Tibial artery (tissue), 4 donors: ENCODE measurements around the gene FAM3D.
A peak's percentile ranks its signal among the peaks of the same experiment; 100 is the strongest.

Experiments used
- DNase-seq, 2 donors: peaks; one replicate each; pipeline ENCODE4 v3.0.0-alpha.2; 2019
- H3K27ac ChIP-seq, 2 donors: fragments of 200-600 bp; sonication (generic) in 1 of 2; 1 replicate in 1 of 2; 2 replicates in 1 of 2; pipeline ENCODE4 v1.5.1; 2018 to 2019; ENCODE audit warnings: mild to moderate bottlenecking in 1 of 2
- H3K27me3 ChIP-seq, 2 donors: fragments of 200-600 bp; sonication (generic) in 1 of 2; one replicate each; pipeline versions ENCODE4 v1.5.1 to v1.6.0; 2016 to 2019
- H3K36me3 ChIP-seq, 3 donors: fragments of 200-600 bp; sonication (generic) in 2 of 3; one replicate each; pipeline ENCODE4 v1.5.1; 2016 to 2019; ENCODE audit warnings: mild to moderate bottlenecking in 2 of 3
- H3K4me1 ChIP-seq, 4 donors: fragments of 200-600 bp; sonication (generic) in 2 of 4; 1 replicate in 3 of 4; 2 replicates in 1 of 4; pipeline ENCODE4 v1.5.1; 2016 to 2019
- H3K4me3 ChIP-seq, 2 donors: fragments of 200-600 bp; sonication (generic) in 1 of 2; 1 replicate in 1 of 2; 2 replicates in 1 of 2; pipeline ENCODE4 v1.5.1; 2018 to 2019; ENCODE audit warnings: mild to moderate bottlenecking in 2 of 2
- H3K9me3 ChIP-seq, 3 donors: fragments of 200-600 bp; sonication (generic) in 1 of 3; one replicate each; pipeline ENCODE4 v1.5.1; 2016 to 2019
- CTCF ChIP-seq, 2 experiments: fragments of 200-600 bp in 1 of 2; fragments of 450-650 bp in 1 of 2; IDR thresholded peaks; one replicate each; pipeline ENCODE4 v1.5.1; 2017 to 2019; ENCODE audit warnings: antibody characterized with exemption in 2 of 2, mild to moderate bottlenecking in 1 of 2, moderate library complexity in 1 of 2
- intact Hi-C: fragments of 100-400 bp; cut with DNase I; formaldehyde crosslinking; loops from one replicate; pipeline ENCODE4 v1.15.0; 2023; ENCODE audit warnings: low total_unique reads

FAM3D gene

GRCh38 chr3:58647381-58648141 lies 19.0 kb downstream of the FAM3D start:
- Histone ChIP-seq H3K4me1 (no peaks in the 10 kb centered on the region), H3K9me3 (no peaks in the 10 kb centered on the region), H3K36me3 (no peaks in the 10 kb centered on the region), H3K27me3 (no peaks in the 10 kb centered on the region), H3K4me3 (no peak overlapping the region), H3K27ac (no peak overlapping the region)
- intact Hi-C loops = no loop called here
- DNase-seq = no peak
- TF ChIP-seq CTCF (IDR thresholded peaks at IDR 0.05) = no peak

GRCh38 chr3:58646503-58646902 lies 20.1 kb downstream of the FAM3D start:
- H3K9me3 ChIP-seq = no peaks in the 10 kb centered on the region
- no peak for TF ChIP-seq CTCF (IDR thresholded peaks at IDR 0.05)
- H3K4me1 ChIP-seq = no peaks in the 10 kb centered on the region
- no peak overlapping the region for H3K27ac ChIP-seq
- H3K27me3 ChIP-seq = no peaks in the 10 kb centered on the region
- DNase-seq = no peak
- H3K4me3 ChIP-seq = no peak overlapping the region
- no peaks in the 10 kb centered on the region for H3K36me3 ChIP-seq
- intact Hi-C loops = no loop called here

- intact Hi-C loops = no loop called here
- no peak for DNase-seq
These were observed 20.8 kb downstream of the FAM3D start for GRCh38 chr3:58645726-58646125.

GRCh38 chr3:58642846-58643245 lies 23.7 kb downstream of the FAM3D start:
- H3K4me1 ChIP-seq = peaks cover 0 to 4% (median 0%) of the 10 kb centered on the region in 4 donors

More at GRCh38 chr3:58645726-58646125, 20.8 kb downstream of the FAM3D start:
- TF ChIP-seq CTCF (IDR thresholded peaks at IDR 0.05) = no peak
- no peaks in the 10 kb centered on the region for H3K27me3 ChIP-seq
- H3K36me3 ChIP-seq = no peaks in the 10 kb centered on the region
- no peak overlapping the region for H3K4me3 ChIP-seq
- H3K9me3 ChIP-seq = no peaks in the 10 kb centered on the region
- H3K4me1 ChIP-seq = peaks cover 0 to 2% (median 0%) of the 10 kb centered on the region in 4 donors
- H3K27ac ChIP-seq = no peak overlapping the region

GRCh38 chr3:58640700-58641372 lies 25.7 kb downstream of the FAM3D start:
- intact Hi-C loops = no loop called here
- H3K9me3 ChIP-seq = no peaks in the 10 kb centered on the region

More at GRCh38 chr3:58642846-58643245, 23.7 kb downstream of the FAM3D start:
- H3K27me3 ChIP-seq = no peaks in the 10 kb centered on the region
- DNase-seq = no peak
- no peak for TF ChIP-seq CTCF (IDR thresholded peaks at IDR 0.05)
- H3K4me3 ChIP-seq = no peak overlapping the region
- no peak overlapping the region for H3K27ac ChIP-seq
- no peaks in the 10 kb centered on the region for H3K36me3 ChIP-seq
- intact Hi-C loops = no loop called here
- H3K9me3 ChIP-seq = no peaks in the 10 kb centered on the region

More at GRCh38 chr3:58640700-58641372, 25.7 kb downstream of the FAM3D start:
- peak; percentile 65 to 82 for TF ChIP-seq CTCF (IDR thresholded peaks at IDR 0.05)
- peaks cover 0 to 8% of the 10 kb centered on the region in 2 donors for H3K27me3 ChIP-seq
- H3K4me1 ChIP-seq = peaks cover 0 to 4% (median 0%) of the 10 kb centered on the region in 4 donors
- H3K27ac ChIP-seq = no peak overlapping the region
- H3K36me3 ChIP-seq = no peaks in the 10 kb centered on the region
- peak; percentile 59 to 70 for DNase-seq
- no peak overlapping the region for H3K4me3 ChIP-seq
